GM20000 (cell line): Measurements from ENCODE around the gene REPS1.

Experiments used
- DNase-seq: peaks from one replicate; pipeline ENCODE4 v3.0.0; 2012; ENCODE audit warnings: low spot score
- TF ChIP-seq, protein P1 (sequence below): IDR thresholded peaks from 2 replicates; pipeline ENCODE4 v1.5.1; 2012; ENCODE audit warnings: mild to moderate bottlenecking, control low read depth; ENCODE audit errors: extremely low read depth, missing control alignments

Gene REPS1

DNA sequence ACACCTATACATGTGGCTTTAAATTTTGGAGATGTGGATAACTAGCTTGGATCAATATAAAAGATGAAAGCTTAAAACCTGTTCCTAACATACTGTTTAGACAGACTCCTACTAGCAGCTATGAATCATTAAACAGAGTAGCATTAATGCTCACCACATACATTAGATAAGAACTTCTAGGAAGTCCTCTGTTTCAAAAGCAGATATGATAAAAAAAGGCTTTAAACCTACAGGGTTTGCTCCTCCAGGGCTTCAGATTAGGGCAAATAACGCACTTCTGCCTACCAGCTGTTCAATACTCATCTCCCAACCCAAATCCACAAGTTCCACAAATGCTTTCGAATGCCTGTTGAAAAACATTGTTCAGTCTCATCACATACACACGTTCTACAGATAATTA, 1.5 kb downstream of the REPS1 start:
- DNase-seq, result no peak
- TF ChIP-seq, protein P1, sequence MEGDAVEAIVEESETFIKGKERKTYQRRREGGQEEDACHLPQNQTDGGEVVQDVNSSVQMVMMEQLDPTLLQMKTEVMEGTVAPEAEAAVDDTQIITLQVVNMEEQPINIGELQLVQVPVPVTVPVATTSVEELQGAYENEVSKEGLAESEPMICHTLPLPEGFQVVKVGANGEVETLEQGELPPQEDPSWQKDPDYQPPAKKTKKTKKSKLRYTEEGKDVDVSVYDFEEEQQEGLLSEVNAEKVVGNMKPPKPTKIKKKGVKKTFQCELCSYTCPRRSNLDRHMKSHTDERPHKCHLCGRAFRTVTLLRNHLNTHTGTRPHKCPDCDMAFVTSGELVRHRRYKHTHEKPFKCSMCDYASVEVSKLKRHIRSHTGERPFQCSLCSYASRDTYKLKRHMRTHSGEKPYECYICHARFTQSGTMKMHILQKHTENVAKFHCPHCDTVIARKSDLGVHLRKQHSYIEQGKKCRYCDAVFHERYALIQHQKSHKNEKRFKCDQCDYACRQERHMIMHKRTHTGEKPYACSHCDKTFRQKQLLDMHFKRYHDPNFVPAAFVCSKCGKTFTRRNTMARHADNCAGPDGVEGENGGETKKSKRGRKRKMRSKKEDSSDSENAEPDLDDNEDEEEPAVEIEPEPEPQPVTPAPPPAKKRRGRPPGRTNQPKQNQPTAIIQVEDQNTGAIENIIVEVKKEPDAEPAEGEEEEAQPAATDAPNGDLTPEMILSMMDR, result no peak

DNA sequence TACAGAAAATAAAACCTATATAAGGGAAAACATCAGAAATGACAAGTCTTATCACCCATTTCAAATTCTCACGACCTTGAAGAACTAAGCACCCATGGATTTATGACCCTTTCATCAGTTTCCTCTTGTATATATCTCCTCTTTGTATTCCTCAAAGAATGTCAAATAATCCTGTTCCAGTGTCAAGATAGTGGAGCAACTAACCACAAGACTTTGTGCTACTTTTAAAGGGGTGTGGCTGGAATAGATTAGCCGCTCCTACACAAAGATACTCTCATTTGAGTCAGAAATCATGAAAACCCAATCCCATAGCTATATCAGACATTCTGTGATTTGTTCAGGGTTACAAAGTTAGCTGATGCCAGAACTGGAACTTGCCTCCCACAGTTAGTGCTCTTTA, 6.6 kb downstream of the REPS1 start:
- TF ChIP-seq, protein P1, result no peak
- no peak for DNase-seq

DNA sequence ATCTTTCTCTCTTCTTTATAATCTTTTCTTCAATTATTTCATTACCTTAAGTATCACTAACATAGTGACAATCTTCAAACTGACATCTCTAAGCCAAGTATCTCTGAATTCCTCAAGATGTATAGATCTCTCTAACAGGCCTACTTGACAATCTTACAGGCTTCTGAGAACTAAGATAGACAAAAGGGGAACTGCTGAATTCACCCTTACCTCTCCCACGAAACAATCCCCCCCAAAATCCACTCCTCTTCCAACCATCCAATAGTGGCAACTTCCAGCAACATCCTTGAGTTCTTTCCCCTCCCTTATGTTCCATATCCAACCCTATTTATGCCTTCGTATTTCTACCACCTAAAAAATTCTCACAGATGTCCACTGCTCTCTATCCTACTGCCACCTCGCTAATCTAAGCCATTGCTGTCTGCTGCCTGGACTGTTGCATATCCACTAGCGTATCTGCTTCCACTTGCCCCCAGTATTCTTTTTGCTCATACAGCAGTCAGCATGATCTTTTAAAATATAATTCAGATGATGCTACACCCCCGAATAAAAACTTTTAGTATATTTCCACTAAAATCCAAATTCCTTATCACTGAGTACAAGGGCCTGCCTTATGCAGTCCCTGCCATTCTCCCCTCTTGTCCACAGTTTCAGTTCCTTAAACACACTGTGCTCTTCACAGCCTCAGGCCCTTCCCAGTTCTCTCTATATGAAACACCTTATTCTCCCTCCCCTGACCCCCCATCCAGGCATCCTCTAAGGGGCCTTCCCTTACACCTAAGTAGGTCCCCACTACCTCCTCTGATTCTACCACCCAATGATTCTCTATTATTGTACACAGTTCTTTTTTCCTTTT, 8.0 kb downstream of the REPS1 start:
- no peak for DNase-seq
- TF ChIP-seq, protein P1, result no peak

DNA sequence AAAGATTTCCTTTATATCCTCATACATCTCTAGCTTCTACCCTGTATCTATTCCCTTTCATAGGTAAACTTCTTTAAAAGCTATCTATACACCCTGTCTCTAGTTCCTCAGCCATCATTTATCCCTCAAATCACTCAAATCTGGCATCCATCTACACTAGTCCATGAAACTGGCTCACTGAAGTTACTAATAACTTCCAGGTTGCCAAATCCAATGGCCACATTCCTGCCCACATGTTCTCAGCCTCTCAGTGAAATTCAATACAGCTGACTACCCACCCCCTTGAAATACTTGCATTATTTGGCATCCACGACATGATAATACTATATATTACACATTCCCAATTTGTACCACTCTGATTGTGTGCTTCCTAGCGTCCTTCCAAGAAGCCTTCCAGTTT, 8.7 kb downstream of the REPS1 start:
- no peak for DNase-seq
- TF ChIP-seq, protein P1, result no peak

DNA sequence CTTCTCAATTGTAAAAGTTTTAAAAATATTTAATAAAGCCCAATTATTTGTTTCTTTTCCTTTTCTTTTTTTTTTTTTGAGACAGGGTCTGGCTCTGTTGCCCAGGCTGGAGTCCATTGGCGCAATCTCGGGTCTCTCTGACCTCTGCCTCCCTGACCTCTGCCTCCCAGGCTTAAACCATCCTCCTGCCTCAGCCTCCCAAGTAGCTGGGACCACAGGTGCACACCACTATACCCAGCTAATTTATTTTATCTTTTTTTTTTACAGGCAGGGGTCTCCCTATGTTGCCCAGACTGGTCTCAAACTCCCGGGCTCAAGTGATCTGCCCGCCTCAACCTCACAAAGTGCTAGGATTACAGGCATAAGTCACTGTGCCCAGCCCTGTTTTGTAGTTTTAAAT, 9.8 kb downstream of the REPS1 start:
- no peak for DNase-seq
- TF ChIP-seq, protein P1, result no peak

DNA sequence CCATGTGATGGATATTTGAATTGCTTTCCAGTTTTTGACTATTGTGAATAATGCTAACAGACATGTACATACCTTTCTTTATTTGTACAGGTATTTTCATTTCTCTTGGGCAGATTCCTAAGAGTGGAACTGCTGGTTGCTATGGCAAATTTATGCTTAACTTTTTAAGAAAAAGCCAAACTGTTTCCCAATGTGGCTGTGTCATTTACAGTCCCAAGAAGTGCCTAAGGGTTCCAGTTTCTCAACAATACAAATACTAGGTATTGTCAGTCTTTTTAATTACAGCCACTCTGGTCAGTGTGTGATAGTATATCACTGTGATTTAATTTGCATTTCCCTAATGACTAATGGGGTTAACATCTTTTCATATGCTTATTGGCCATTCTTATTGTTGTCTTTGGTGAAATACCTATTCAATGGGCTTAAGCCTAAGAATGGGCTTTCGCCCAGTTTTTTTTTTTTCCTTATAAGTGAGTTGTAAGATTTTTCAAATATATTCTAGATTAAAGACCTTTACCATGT, 10.3 kb downstream of the REPS1 start:
- TF ChIP-seq, protein P1, result no peak

DNA sequence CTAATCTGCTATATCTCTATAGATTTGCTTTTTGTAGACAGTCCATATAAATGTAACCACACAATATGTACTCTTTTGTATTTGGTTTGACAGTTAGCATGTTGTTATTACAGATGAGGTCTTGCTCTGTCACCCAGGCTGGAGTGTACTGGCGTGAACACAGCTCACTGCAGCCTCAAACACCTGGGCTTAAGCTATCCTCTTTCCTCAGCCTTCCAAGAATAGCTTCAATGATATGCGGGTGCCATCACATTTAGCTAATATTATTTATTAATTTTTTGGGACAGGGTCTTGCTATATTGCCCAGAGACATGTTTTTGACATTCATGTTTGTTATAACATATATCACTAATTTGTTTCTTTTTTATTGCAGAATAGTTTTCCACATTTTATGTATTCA, 10.8 kb downstream of the REPS1 start:
- TF ChIP-seq, protein P1, result no peak
- DNase-seq, result no peak

More for the DNA sequence above, 10.3 kb downstream of the REPS1 start:
- DNase-seq, result no peak
